NCI-H82 treated with DMSO at 0.1 percent for 48 hours (cell line): ENCODE measurements around the gene EVI2A.
"Not testable (repeated sequence)": the region's sequence is repeated elsewhere in the genome, so short reads cannot be mapped to it uniquely, and the experiment has no call there.

ENCODE experiments used
- DNase-seq: peaks from one replicate; lab custom pipeline; 2025; ENCODE audit not compliant: unreplicated experiment; lab: John Stamatoyannopoulos, UW

EVI2A gene

DNA sequence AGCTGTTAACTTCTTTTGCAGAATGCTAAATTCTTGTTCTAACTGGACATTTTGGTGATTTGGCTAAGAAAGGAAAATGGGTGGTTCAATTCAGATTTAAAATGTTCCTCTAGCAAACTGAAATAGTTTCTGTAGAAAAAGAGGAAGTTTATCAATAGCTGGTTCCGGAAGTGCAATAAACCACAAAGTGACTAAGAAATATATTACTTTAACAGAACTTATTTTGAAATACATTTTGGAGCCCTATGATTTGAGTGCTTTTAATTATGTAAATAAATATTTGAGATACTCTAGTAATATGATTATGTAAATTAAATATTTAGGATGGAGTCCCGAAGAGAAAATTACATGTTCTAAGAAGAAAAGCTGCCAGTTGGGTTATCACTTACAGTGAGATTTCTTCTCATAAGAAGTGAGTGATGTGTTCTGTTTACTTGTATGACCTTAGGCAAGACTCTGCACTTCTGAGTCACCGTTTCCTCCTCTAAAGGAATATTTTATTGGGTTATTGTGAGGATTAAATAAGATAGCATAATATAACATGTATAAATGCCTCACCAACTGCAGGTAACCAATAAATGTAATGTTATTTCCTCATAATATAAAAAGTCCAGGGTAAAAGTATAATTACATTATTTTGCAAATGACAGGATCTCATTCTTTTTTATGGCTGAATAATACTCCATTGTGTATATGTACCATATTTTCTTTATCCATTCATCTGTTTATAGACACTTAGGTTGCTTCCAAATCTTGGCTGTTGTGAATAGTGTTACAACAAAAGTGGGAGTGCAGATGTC is 7.2 kb downstream of the EVI2A start, which contains the start of gene EVI2B:
Gene EVI2B, minus strand, starts transcription at position 73 of the 800 bp plus-strand sequence. CDS start 8,445 bp downstream, outside the sequence.
- no peak for DNase-seq

DNA sequence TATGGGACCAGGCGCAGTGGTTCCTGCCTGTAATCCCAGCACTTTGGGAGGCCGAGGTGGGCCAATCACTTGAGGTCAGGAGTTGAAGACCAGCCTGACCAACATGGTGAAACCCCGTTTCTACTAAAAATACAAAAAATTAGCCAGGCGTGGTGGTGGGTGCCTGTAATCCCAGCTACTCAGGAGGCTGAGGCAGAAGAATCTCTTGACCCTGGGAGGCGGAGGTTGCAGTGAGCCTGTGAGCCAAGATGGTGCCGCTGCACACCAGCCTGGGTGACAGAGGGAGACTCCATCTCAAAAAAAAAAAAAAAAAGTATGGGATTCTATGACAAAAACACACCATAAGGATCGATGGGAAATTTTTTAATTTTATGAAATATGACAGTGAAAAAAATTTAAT is 9.2 kb downstream of the EVI2A start:
- DNase-seq = not testable (repeated sequence)

DNA sequence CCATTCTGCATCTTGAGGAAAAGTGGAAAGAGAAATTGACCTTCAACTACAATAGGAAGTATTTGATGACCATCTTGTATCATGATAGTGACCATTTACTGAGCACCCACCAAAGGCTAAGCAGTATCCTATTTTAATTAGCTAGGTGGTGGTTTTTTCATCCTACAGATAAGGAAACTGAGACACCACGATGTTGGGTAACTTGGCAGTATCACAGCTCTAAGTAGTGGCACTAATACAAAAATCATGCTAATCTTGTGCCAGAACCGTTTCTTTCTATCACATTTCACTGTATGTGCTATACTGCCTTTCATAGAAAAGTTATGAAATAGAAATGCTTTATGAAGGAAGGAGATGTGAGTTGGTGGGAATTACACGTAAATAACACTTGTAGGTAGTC is 9.9 kb downstream of the EVI2A start:
- no peak for DNase-seq

DNA sequence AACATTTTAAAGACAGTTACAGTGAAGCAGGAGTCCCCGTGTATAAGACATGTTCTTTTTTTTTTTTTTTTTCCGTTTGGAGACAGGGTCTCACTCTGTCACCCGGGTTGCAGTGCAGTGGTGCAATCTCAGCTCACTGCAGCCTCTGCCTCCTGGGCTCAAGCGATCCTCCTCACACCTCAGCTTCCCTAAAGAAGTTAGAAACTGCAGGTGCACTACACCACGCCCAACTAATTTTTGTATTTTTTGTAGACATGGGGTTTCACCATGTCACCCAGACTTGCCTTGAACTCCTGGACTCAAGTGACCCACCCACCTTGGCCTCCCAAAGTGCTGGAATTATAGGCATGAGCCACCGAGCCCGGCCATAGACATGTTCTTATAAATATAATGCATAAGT is 10.5 kb downstream of the EVI2A start:
- DNase-seq = no peak

DNA sequence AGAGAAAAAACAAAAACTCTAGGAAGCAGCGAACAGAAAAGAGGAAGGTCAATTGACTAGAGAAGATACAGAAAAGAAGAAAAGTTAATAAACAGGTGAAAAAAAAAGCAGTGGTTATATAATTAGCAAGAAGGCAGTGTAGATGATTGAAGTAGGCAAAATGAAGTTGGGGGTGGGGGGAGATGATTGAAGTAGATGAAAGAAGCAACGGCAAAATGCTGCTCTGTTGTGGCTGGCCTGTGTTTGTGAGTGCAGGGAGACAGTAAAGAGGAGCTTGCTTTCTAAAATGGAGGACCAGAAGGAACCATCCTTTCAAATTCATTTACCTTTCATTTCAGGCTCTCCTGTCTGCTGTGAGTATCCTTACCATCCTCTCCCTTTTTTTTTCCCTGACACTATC is 11.2 kb downstream of the EVI2A start:
- DNase-seq = no peak

DNA sequence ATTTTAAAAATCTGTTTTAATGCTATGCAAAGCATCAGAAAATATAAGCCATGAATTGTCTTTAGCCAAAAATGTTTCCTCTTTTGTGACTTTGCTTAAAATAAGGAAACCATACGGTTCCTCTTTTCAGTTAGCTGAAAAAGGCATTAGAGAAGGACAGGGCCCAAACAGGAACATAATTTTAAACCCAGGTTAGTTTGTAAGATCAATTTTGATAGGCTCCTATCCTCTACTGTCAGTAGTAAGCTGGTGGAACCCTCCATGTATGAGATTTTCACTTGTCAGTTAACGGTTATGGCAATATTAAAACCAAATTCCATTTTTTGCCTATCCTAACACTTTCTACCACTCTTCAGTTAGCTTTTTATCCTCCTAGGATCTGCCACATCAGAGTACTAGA is 11.9 kb downstream of the EVI2A start:
- no peak for DNase-seq

DNA sequence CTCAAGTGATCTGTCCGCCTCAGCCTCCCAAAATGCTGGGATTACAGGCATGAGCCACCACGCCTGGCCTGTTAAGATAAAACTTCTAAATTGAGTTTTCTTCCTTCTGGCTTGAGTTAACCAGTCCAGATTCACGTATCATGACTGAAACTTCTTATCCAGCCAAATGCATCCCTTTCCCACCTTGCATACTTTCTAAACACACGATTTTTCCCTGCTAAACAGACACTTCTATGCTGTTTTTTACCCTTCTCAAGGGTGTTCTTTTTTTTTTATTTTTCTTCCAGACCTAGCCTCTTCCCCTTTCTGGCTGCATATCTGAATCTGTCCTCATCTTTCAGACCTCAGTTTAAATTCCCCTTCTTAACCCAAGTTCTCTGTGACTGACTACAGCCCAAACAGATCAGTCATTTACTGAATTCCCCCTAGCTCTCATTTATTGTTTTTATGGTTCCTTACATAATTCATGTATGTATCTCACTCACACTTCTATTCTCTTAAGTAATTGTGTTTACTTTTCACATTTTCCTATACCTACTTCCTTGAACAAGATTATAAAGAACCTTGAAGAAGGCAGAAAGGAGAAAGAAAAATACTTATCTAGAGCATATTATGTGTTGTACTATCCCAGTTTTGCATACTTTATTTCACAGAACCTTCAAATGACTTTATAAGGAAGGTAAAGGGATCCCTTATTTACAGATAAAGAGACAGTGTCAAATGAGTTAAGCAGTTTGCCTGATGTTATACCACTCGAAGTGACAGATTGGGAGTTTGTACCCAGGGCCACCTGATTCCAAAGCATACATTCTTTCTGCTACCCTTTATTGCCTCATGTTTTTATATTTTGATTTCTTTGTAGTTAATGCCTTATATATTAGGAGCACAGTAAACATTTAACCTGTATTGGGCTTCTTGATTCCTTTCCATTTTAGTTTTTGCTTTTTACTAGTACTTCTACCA is 12.8 kb downstream of the EVI2A start:
- DNase-seq = no peak

DNA sequence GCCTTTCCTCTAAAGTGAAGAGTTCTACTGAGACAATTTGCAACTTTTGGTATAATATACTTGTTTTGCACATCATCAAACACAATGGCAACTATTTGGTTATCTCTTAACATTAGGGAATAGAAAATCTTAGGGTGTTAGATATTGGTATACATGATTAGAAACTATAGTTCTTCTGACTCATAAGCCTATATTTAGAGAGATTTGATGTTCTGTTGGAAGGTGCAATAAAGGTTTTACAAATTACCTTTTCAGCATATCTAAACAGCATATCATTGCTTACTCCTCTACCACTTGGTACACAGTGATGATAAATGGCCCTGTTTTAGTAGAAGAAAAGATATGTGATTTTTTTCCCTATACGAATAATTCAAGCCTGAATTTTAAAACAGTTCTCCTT is 13.8 kb downstream of the EVI2A start:
- no peak for DNase-seq

DNA sequence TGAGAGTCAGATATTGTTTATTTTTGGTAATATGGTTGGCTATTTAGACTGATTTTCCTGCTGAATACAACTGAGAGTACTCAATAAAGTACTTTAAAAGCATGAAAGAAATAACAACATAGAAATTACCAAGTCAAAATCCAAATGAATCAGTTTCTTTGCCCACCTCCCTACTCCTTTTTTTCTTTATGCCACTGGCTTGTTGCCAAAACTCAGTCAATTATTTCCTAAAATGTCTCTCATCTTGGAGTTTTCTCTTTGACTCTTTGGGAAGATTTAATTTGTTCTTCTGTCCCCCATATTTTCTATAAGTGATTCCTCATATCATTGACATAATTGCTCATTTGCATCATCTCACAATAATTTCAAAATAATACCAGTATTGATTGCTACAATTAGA is 21.8 kb downstream of the EVI2A start:
- DNase-seq = no peak

DNA sequence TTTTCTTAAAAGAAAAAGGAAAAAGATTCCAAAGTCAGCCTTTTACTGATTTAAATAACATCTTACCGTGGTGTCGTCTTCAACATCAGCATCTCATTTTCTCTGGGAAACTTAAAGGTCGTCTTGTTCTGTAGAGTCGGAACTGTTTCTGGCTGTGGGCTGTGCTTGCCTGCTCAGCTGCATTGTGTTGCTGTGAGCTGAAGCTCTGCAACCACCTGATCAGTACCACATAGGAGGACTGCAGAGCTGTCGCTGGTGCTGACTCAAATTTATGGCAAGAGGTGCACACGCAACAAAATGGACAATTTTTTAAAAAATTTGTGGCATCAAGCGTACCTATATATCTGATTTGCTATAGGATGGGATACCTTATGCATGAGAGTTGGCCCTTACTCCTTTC is 24.3 kb downstream of the EVI2A start, which contains the start of gene OMG:
Gene OMG, minus strand, starts transcription at position 150 of the 400 bp plus-strand sequence. CDS start 908 bp downstream, outside the sequence.
- DNase-seq = no peak

DNA sequence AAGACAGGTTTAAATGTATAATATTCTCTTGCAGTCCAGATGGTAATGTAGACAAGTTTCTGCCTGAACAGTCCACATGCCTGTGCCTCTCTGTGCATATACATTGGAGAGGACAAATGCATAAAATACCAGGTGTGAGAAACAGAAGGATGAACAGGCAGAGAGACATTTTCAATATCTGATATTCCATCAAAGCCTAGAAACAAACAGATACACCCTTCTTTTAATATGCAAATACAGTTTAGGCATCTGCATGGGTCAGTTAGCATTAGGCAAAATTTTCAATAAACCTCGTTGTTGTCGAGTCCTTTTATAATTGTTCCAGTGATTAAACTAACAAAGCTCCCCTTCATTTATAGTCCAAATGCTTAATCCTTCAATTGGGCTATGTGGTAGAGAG is 25.3 kb downstream of the EVI2A start:
- DNase-seq = no peak

DNA sequence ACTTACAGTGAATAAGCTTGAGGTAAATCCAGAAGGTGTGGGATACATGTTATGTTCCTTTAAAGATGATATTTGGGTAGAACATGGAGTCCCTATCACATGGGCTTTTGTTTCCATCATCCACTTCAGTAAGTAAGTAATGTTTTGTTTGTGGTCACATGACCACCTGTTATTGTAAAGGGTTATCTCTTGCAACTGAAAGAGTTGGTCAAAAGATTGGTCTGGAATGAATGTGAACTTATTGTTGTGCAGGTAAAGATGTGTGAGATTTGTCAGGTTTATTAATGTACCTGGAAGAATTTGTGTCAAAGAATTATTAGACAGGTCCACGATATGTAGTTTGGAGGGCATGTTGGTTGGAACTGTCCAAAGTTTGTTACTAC is 25.9 kb downstream of the EVI2A start:
- DNase-seq = no peak

DNA sequence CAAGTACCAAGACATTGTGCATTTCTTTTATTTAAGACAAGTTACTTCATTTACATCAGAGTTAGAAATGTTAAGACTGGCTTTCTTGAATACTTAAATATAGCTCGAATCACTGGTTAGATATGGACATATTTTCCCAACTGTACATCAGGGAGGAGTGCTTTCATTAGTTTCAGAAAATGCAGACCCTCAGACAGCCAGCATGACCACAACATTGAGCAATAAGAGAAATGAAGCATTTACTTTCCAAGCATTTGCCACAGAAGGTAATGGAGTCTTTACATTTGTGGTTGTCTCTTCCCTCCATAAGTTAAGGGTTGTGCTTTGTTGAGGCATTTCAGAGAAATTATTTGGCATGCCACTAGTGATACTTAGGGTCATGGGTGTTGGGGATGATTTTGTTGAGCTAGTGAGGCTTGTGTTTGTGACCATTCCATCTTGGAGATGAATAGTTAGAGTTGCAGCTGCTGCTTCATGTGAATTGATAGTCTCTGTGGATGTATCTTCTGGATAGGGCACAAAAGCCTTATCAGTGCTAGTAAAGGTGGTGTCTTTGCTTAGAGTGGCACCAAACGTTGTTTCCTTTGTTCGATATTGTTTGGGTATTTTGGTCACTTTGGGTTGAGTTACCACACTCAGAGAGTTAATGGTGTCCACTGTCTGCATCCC is 26.5 kb downstream of the EVI2A start:
- no peak for DNase-seq

DNA sequence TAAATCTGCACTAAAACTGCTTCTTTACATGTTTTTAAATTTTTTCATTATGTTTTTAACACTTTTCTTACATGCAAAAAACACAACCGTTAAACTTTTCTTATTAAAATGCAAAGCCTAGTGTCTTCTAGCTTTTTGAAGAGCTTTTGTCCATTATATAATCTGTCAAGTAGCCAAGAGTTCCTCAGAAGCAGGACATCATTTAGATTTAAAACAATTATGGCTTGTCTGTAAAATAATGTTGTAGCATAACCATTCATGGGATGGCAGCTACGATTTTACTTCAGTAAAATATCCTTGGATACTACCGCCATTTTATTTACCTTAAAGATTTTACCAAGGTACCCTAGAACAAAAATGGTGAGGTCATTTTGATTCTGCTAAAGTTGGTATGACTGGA is 27.2 kb downstream of the EVI2A start:
- no peak for DNase-seq

DNA sequence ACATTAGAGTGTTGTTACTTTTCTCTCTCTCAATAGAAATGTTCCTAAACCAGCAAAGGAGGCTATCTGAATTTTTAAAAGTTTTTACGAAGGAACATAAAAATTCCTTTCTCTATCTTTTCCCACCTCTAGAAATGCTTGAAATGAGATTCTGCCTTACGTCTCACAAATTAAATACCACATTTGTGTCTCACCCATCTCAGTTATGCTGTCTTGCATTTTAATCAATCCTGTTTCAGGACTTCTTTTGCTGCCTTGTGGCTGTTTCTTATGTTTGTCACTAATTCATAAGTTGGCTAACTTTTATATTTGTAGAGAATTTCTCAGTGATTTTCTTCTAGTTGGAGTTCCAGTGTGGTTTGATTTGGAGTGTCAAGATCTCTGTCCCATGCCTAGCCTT is 27.8 kb downstream of the EVI2A start:
- no peak for DNase-seq

DNA sequence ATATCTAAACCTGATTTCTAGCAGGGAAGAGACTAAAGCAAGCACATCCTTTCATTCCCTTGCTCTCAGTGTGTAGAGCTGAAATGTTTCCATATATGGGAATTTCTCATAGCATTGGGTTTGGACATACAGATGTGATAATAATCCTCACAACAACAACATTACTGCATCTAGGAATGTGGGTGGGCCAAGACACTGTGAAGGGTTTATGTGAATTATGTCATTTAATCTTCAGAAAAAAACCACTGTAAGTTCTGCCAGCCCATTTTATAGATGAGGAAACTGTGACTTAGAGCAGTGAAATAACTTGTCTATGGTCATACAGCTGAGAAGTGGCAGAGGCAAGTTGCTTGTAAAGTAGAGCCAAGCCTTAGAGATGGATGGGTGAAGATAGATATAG is 29.6 kb downstream of the EVI2A start:
- DNase-seq = no peak

DNA sequence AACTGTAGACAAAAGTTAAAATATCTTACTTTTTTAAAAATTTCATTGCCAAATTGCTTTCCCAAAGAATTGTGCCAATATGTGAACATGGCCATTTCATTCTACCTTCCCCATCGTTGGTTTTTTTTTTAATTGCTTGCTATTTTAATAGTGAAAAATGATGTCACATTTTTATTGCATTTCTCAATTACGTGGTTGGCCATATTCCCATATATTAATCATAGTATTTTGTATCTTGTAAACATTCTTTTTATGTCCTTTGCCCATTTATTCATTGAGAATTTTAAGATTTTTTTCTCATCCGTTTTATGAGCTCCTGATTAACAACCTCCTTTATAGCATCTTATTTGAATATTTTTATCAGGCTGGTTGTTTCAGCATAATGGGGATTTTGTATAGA is 31.6 kb downstream of the EVI2A start:
- no peak for DNase-seq

DNA sequence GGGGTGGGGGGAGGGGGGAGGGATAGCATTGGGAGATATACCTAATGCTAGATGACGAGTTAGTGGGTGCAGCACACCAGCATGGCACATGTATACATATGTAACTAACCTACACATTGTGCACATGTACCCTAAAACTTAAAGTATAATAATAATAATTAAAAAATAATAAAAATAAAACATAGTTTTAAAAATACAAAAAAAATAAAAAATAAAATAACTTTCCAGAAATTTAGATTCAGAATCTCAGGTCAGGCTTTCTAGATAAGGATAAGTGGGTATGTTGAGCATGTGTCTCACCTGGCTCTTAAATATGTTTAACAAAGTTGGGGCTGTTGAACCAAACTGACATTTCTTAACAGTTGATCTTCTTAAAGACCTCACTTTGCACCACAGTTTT is 33.5 kb downstream of the EVI2A start:
- DNase-seq = not testable (repeated sequence)

DNA sequence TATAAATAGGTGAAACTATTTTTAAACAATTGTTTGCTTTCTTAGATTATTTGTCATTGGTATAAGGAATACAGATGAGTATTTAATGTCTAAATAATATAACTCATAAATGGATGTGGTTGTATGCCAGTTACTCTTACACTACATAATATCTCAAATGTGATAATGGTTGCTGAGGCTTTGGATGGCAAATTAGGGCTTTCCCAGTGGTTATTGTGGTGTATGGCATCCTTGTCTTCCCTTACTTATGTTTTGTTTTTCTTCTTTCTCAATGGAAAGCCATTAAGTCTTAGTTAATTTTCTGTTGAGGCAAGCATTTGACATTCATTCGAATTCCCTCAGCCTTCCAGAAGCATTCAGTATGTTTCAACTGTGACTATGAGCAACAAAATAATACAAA is 34.8 kb downstream of the EVI2A start:
- DNase-seq = no peak

DNA sequence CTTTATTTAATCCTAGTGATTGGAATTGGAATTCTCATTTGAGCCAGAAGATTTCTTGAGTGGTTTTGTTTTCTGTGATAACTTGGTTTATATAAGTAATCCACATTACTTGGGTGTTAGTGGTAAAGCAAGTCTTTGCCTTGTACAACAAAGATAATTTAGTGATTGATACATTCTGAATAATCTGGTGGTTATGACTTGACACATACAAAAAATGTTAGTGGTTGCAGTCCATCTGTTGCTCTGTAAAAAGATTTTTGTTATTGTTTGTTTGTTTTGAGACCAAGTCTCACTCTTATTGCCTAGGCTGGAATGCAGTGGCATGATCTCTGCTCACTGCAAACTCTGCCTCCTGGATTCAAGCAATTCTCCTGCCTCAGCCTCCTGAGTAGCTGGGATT is 37.6 kb downstream of the EVI2A start:
- DNase-seq = no peak

DNA sequence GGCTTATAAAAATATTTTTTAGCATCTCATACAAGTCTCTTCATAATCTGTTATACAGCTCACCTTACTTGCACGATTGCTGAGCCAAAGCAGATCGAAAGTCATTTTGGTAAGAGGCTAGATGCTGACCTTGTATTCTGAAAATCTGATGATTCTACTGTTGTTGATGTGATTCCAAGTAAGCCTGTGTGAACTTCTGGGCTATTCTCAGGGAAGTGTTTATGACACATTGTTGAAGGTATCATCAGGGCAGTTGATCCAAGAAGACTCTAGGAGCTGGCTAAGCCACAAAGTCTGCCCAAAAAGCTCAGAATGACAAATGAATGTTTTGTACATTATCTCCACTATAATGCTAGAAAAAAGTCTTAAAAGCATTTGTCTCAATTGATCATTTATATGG is 40.4 kb downstream of the EVI2A start:
- no peak for DNase-seq
